22Rv1 (cell line): ENCODE measurements around the gene SUCO.

Experiments
- H3K27ac ChIP-seq: fragments of 450-650 bp; 2 replicates; pipeline ENCODE4 v1.5.1; 2017
- ZFX ChIP-seq: fragments of 450-650 bp; IDR thresholded peaks from 2 replicates; pipeline ENCODE4 v1.6.1; 2017; ENCODE audit warnings: antibody characterized with exemption, borderline replicate concordance
- TF ChIP-seq, protein P1 (sequence below): fragments of 450-650 bp; IDR thresholded peaks from 2 replicates; pipeline ENCODE4 v1.5.1; 2017; ENCODE audit warnings: mild to moderate bottlenecking

The SUCO gene

DNA sequence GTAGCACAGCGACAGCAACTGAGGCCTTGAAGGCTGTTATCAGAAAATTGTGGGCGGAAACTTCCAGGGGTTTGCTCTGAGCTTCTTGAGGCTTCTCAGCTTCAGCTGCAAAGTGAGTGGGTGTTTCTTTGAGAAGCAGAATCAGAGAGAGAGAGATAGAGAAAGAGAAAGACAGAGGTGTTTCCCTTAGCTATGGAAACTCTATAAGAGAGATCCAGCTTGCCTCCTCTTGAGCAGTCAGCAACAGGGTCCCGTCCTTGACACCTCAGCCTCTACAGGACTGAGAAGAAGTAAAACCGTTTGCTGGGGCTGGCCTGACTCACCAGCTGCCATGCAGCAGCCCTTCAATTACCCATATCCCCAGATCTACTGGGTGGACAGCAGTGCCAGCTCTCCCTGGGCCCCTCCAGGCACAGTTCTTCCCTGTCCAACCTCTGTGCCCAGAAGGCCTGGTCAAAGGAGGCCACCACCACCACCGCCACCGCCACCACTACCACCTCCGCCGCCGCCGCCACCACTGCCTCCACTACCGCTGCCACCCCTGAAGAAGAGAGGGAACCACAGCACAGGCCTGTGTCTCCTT lies 126.0 kb downstream of the SUCO start, which contains the start of gene FASLG:
Gene FASLG (plus strand): TSS at position 233 of the 583 bp plus-strand sequence. CDS start 99 bp downstream, at position 332.
- TF ChIP-seq, protein P1, sequence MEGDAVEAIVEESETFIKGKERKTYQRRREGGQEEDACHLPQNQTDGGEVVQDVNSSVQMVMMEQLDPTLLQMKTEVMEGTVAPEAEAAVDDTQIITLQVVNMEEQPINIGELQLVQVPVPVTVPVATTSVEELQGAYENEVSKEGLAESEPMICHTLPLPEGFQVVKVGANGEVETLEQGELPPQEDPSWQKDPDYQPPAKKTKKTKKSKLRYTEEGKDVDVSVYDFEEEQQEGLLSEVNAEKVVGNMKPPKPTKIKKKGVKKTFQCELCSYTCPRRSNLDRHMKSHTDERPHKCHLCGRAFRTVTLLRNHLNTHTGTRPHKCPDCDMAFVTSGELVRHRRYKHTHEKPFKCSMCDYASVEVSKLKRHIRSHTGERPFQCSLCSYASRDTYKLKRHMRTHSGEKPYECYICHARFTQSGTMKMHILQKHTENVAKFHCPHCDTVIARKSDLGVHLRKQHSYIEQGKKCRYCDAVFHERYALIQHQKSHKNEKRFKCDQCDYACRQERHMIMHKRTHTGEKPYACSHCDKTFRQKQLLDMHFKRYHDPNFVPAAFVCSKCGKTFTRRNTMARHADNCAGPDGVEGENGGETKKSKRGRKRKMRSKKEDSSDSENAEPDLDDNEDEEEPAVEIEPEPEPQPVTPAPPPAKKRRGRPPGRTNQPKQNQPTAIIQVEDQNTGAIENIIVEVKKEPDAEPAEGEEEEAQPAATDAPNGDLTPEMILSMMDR, result no peak
- TF ChIP-seq ZFX, result no peak
- no peak within 1 kb of the TSS for H3K27ac ChIP-seq

DNA sequence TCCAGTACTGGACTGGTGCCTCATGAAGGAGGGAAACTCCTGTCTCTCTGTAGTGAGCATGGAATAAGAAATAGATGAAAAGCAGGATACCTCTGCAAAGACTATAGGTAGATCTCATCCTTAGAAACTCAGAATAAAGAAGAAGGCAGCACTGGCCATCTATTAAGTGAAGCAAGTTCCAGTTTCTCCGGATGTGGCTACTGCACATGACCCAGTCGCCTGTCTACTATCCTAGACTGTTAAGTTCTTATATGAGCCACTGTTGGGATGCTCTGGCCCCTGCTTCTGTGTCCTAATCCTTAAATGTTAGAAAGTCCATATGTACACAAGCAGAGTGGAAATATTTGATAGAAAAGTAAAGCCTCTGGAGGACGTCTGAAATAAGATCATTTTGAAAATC lies 128.2 kb downstream of the SUCO start:
- no peak overlapping the region for H3K27ac ChIP-seq
- no peak for TF ChIP-seq ZFX
- TF ChIP-seq, protein P1, result no peak
